Activated CD8-positive, alpha-beta T cell treated with anti-CD3 and anti-CD28 coated beads for 36 hours (primary cell): ENCODE measurements around the gene POU2AF3. TPM values are rescaled to one million over a fixed set of nuclear protein-coding genes. Genes with fewer than 3 reads are reported as not detected.
"Not testable (repeated sequence)": the region's sequence is repeated elsewhere in the genome, so short reads cannot be mapped to it uniquely, and the experiment has no call there.

ENCODE experiments used
- ATAC-seq: fragments of 200-7000 bp; cut with Tn5 transposase; one replicate; pipeline ENCODE4 v1.10.0; 2021; ENCODE audit warnings: mild to moderate bottlenecking, moderate library complexity
- CTCF ChIA-PET: fragments of 350-600 bp; sonication (Branson Sonifier 250); formaldehyde crosslinking; loops from one replicate; lab custom pipeline; 2021; ENCODE audit warnings: antibody characterized with exemption; lab: Charles Lee
- POLR2A ChIA-PET: fragments of 350-600 bp; sonication (Branson Sonifier 250); formaldehyde crosslinking; loops from one replicate; lab custom pipeline; 2021; ENCODE audit warnings: antibody characterized with exemption; lab: Charles Lee
- DNase-seq: peaks from one replicate; pipeline ENCODE4 v3.0.0-alpha.2; 2020
- H3K27ac Mint-ChIP-seq: one replicate; pipeline ENCODE4 v1.8.0; 2021; ENCODE audit warnings: mild to moderate bottlenecking, mixed read lengths
- H3K27me3 Mint-ChIP-seq: one replicate; pipeline ENCODE4 v1.8.0; 2021; ENCODE audit warnings: mixed read lengths
- H3K36me3 Mint-ChIP-seq: one replicate; pipeline ENCODE4 v1.8.0; 2021; ENCODE audit warnings: low read depth, mixed read lengths
- H3K4me1 Mint-ChIP-seq: one replicate; pipeline ENCODE4 v1.8.0; 2021; ENCODE audit warnings: low read depth, mixed read lengths
- H3K4me3 Mint-ChIP-seq: one replicate; pipeline ENCODE4 v1.8.0; 2021; ENCODE audit warnings: mild to moderate bottlenecking, moderate library complexity, mixed read lengths
- H3K9me3 Mint-ChIP-seq: one replicate; pipeline ENCODE4 v1.8.0; 2021; ENCODE audit warnings: mixed read lengths
- CTCF ChIP-seq: fragments of 200-600 bp; IDR thresholded peaks from one replicate; pipeline ENCODE4 v1.8.0; 2022; ENCODE audit warnings: antibody characterized with exemption, mild to moderate bottlenecking
- intact Hi-C: fragments of 100-400 bp; cut with micrococcal nuclease; formaldehyde crosslinking; loops from one replicate; pipeline ENCODE4 v1.10.0; 2022
- total RNA-seq, 2 experiments: library from RNA; stranded (reverse); gene quantifications; one replicate each; pipeline ENCODE4 v1.2.3, GENCODE V29; 2021

Gene POU2AF3
- total RNA-seq, 2 experiments from 2014 or later: not detected

- TF ChIP-seq CTCF: no peak
- ATAC-seq (no peak), DNase-seq (no peak)
- Mint-ChIP-seq H3K27ac (no peak overlapping the region), H3K36me3 (no peaks in the 10 kb centered on the region), H3K27me3 (peaks cover 12% of the 10 kb centered on the region), H3K9me3 (no peaks in the 10 kb centered on the region), H3K4me1 (no peaks in the 10 kb centered on the region), H3K4me3 (no peak overlapping the region)
- ChIA-PET CTCF (no interaction called here), POLR2A (no interaction called here)
- intact Hi-C loops: no loop called here
These were observed 38.5 kb upstream of the POU2AF3 start for GRCh38 chr11:111259896-111260295.

GRCh38 chr11:111260811-111261210 is 37.5 kb upstream of the POU2AF3 start:
- Mint-ChIP-seq H3K27ac (no peak overlapping the region), H3K36me3 (no peaks in the 10 kb centered on the region), H3K4me1 (no peaks in the 10 kb centered on the region), H3K27me3 (peaks cover 12% of the 10 kb centered on the region), H3K9me3 (no peaks in the 10 kb centered on the region), H3K4me3 (no peak overlapping the region)
- intact Hi-C loops: no loop called here
- CTCF ChIA-PET: interaction anchor here (1.3 to 2.2 kb wide), 3 partner anchors 21 to 185 kb away, joined by 3 to 8 read pairs (median 3); no protein-coding TSS in a partner anchor
- DNase-seq: no peak
- ATAC-seq: no peak
- TF ChIP-seq CTCF: no peak
- POLR2A ChIA-PET: no interaction called here

GRCh38 chr11:111264646-111265045 is 33.7 kb upstream of the POU2AF3 start:
- Mint-ChIP-seq H3K27me3 (peaks cover 8% of the 10 kb centered on the region), H3K4me3 (no peak overlapping the region), H3K27ac (no peak overlapping the region), H3K9me3 (no peaks in the 10 kb centered on the region), H3K4me1 (no peaks in the 10 kb centered on the region), H3K36me3 (no peaks in the 10 kb centered on the region)
- no peak for TF ChIP-seq CTCF
- intact Hi-C loops: no loop called here
- CTCF ChIA-PET: interaction anchor here (1.3 to 2.2 kb wide), 2 partner anchors 18 to 164 kb away, joined by 3 to 6 read pairs; no protein-coding TSS in a partner anchor
- DNase-seq (no peak), ATAC-seq (no peak)
- POLR2A ChIA-PET: no interaction called here

- no peak for ATAC-seq
- no peak overlapping the region for H3K4me3 Mint-ChIP-seq
These were observed 32.9 kb upstream of the POU2AF3 start for GRCh38 chr11:111265421-111265820.

GRCh38 chr11:111268303-111268702 is 30.0 kb upstream of the POU2AF3 start:
- DNase-seq, POLR2A ChIA-PET, H3K27ac Mint-ChIP-seq, ATAC-seq, H3K4me3 Mint-ChIP-seq, H3K36me3 Mint-ChIP-seq, H3K9me3 Mint-ChIP-seq, H3K27me3 Mint-ChIP-seq, H3K4me1 Mint-ChIP-seq, intact Hi-C loops: not testable (repeated sequence)
- CTCF ChIA-PET: interaction anchor here (1.0 to 1.3 kb wide), 2 partner anchors 14 kb away, joined by 3 to 6 read pairs; no protein-coding TSS in a partner anchor

More at GRCh38 chr11:111265421-111265820, 32.9 kb upstream of the POU2AF3 start:
- Mint-ChIP-seq H3K9me3 (no peaks in the 10 kb centered on the region), H3K36me3 (no peaks in the 10 kb centered on the region), H3K27me3 (peaks cover 4% of the 10 kb centered on the region), H3K27ac (no peak overlapping the region), H3K4me1 (no peaks in the 10 kb centered on the region)
- intact Hi-C loops: no loop called here
- no peak for DNase-seq
- CTCF ChIA-PET: interaction anchor here (1.3 to 2.2 kb wide), 2 partner anchors 17 to 163 kb away, joined by 3 to 6 read pairs; no protein-coding TSS in a partner anchor
- POLR2A ChIA-PET: no interaction called here
- TF ChIP-seq CTCF: no peak
